Stimulated activated CD8-positive, alpha-beta memory T cell treated with anti-CD3 and anti-CD28 coated beads, Interleukin-12 subunit alpha, Interleukin-12 subunit beta, amount 100 ng/mL, for 1 hour (primary cell): ENCODE results near the gene CCDC201.
"Not testable (repeated sequence)": the region's sequence is repeated elsewhere in the genome, so short reads cannot be mapped to it uniquely, and the experiment has no call there.

Source experiments
- DNase-seq: peaks from one replicate; pipeline ENCODE4 v3.0.0-alpha.2; 2020; ENCODE audit warnings: low read depth

The CCDC201 gene

GRCh38 chr7:45874408-45875131 lies 1.7 kb upstream of the CCDC201 start:
- DNase-seq = no peak

- DNase-seq = no peak
These were observed 473 bp upstream of the CCDC201 start for GRCh38 chr7:45873355-45873754.

GRCh38 chr7:45872116-45873034 lies 507 bp downstream of the CCDC201 start:
- DNase-seq = no peak

GRCh38 chr7:45869426-45869825 lies 3.5 kb downstream of the CCDC201 start:
- no peak for DNase-seq

GRCh38 chr7:45867471-45867870 lies 5.4 kb downstream of the CCDC201 start:
- DNase-seq = no peak

GRCh38 chr7:45865594-45866410 lies 7.1 kb downstream of the CCDC201 start:
- no peak for DNase-seq

GRCh38 chr7:45863715-45864114 lies 9.2 kb downstream of the CCDC201 start:
- no peak for DNase-seq

GRCh38 chr7:45856888-45857287 lies 16.0 kb downstream of the CCDC201 start:
- not testable (repeated sequence) for DNase-seq

- not testable (repeated sequence) for DNase-seq
These were observed 17.2 kb downstream of the CCDC201 start for GRCh38 chr7:45855680-45856079.

- not testable (repeated sequence) for DNase-seq
These were observed 19.4 kb downstream of the CCDC201 start for GRCh38 chr7:45853491-45853890.

GRCh38 chr7:45852984-45853383 lies 19.9 kb downstream of the CCDC201 start:
- not testable (repeated sequence) for DNase-seq

- not testable (repeated sequence) for DNase-seq
These were observed 24.1 kb downstream of the CCDC201 start for GRCh38 chr7:45848734-45849133.

- not testable (repeated sequence) for DNase-seq
These were observed 26.3 kb downstream of the CCDC201 start for GRCh38 chr7:45846536-45846935.

GRCh38 chr7:45841926-45842717 lies 30.8 kb downstream of the CCDC201 start:
- DNase-seq = not testable (repeated sequence)

- DNase-seq = not testable (repeated sequence)
These were observed 34.0 kb downstream of the CCDC201 start for GRCh38 chr7:45838852-45839251.

- DNase-seq = not testable (repeated sequence)
These were observed 40.3 kb downstream of the CCDC201 start for GRCh38 chr7:45832433-45833177.

- DNase-seq = not testable (repeated sequence)
These were observed 43.0 kb downstream of the CCDC201 start for GRCh38 chr7:45829846-45830245.

GRCh38 chr7:45827731-45828130 lies 45.2 kb downstream of the CCDC201 start:
- DNase-seq = not testable (repeated sequence)

- not testable (repeated sequence) for DNase-seq
These were observed 46.3 kb downstream of the CCDC201 start for GRCh38 chr7:45826550-45826949.

GRCh38 chr7:45818763-45819162 lies 54.1 kb downstream of the CCDC201 start:
- DNase-seq = not testable (repeated sequence)
